Liver (tissue), 3 donors: ENCODE measurements around the gene EFCAB12.
"Not testable (repeated sequence)": the region's sequence is repeated elsewhere in the genome, so short reads cannot be mapped to it uniquely, and the experiment has no call there.

ENCODE experiments used
- ATF3 ChIP-seq: IDR thresholded peaks from 2 replicates; pipeline ENCODE4 v1.6.1; 2016; ENCODE audit warnings: antibody characterized with exemption
- EGR1 ChIP-seq, 2 donors: IDR thresholded peaks; 2 replicates each; pipeline ENCODE4 v1.6.1; 2016 to 2018; ENCODE audit warnings: antibody characterized with exemption in 2 of 2, low read depth in 2 of 2
- FOXA1 ChIP-seq: IDR thresholded peaks from 2 replicates; pipeline ENCODE4 v1.6.1; 2016; ENCODE audit warnings: antibody characterized with exemption
- GABPA ChIP-seq, 2 donors: IDR thresholded peaks in 1 of 2; conservative IDR thresholded peaks in 1 of 2; 2 replicates each; pipeline ENCODE4 v1.6.1; 2016; ENCODE audit warnings: antibody characterized with exemption in 2 of 2, mild to moderate bottlenecking in 1 of 2, moderate library complexity in 1 of 2
- HNF4A ChIP-seq, 2 donors: conservative IDR thresholded peaks; 2 replicates each; pipeline ENCODE4 v1.6.1; 2016; ENCODE audit warnings: antibody characterized with exemption in 2 of 2, mild to moderate bottlenecking in 2 of 2
- JUND ChIP-seq, 2 donors: IDR thresholded peaks; 2 replicates each; pipeline ENCODE4 v1.6.1; 2016; ENCODE audit warnings: antibody characterized with exemption in 2 of 2
- RAD21 ChIP-seq, 2 donors: IDR thresholded peaks; 2 replicates each; pipeline ENCODE4 v1.6.1; 2016; ENCODE audit warnings: antibody characterized with exemption in 2 of 2, mild to moderate bottlenecking in 2 of 2
- RXRA ChIP-seq, 2 donors: IDR thresholded peaks; 2 replicates each; pipeline ENCODE4 v1.6.1; 2017 to 2018; ENCODE audit warnings: antibody characterized with exemption in 2 of 2, mild to moderate bottlenecking in 1 of 2
- SP1 ChIP-seq: IDR thresholded peaks from 2 replicates; pipeline ENCODE4 v1.6.1; 2018; ENCODE audit warnings: antibody characterized with exemption, mild to moderate bottlenecking
- TAF1 ChIP-seq: conservative IDR thresholded peaks from 2 replicates; pipeline ENCODE4 v1.6.1; 2016; ENCODE audit warnings: antibody characterized with exemption, mild to moderate bottlenecking
- YY1 ChIP-seq: IDR thresholded peaks from 2 replicates; pipeline ENCODE4 v1.6.1; 2016; ENCODE audit warnings: antibody characterized with exemption, mild to moderate bottlenecking
- TF ChIP-seq, protein P1 (sequence below): fragments of 150-350 bp; IDR thresholded peaks from 2 replicates; pipeline ENCODE4 v1.5.1; 2017; ENCODE audit warnings: improper control_type of control experiment, low read depth, low read length; ENCODE audit not compliant: missing input control
- donor health status: healthy.
- donor health status: healthy.

DNA sequence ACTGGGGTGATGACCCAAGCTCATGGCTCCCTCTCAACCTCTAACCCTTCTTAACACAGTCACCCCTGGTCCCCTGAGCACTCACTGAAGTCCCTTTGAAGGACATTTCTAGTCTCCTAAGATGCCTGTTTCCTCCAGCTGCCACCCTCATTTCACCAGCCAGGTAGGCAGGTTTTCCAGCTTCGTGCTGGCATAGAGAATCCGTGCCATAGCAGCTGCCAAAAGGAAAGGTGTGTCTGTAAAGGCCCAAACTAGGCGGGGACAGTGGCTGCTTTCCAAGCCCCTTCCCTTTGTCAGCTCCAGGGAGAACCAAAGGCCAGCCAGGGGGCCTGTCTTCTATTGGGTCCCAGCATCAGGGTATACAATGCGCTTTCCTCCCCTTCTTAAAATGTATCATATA lies 36.9 kb downstream of the EFCAB12 start:
- TF ChIP-seq, protein P1, sequence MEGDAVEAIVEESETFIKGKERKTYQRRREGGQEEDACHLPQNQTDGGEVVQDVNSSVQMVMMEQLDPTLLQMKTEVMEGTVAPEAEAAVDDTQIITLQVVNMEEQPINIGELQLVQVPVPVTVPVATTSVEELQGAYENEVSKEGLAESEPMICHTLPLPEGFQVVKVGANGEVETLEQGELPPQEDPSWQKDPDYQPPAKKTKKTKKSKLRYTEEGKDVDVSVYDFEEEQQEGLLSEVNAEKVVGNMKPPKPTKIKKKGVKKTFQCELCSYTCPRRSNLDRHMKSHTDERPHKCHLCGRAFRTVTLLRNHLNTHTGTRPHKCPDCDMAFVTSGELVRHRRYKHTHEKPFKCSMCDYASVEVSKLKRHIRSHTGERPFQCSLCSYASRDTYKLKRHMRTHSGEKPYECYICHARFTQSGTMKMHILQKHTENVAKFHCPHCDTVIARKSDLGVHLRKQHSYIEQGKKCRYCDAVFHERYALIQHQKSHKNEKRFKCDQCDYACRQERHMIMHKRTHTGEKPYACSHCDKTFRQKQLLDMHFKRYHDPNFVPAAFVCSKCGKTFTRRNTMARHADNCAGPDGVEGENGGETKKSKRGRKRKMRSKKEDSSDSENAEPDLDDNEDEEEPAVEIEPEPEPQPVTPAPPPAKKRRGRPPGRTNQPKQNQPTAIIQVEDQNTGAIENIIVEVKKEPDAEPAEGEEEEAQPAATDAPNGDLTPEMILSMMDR: not testable (repeated sequence)
- not testable (repeated sequence) for TF ChIP-seq YY1; GABPA (IDR thresholded peaks at IDR 0.05 in 1 of 2, conservative IDR thresholded peaks at IDR 0.05 in 1 of 2); JUND (IDR thresholded peaks at IDR 0.05); EGR1 (IDR thresholded peaks at IDR 0.05; ENCODE audit: low read depth in 2 of 2); ATF3; RAD21 (IDR thresholded peaks at IDR 0.05); RXRA (IDR thresholded peaks at IDR 0.05); TAF1; HNF4A (conservative IDR thresholded peaks at IDR 0.05); SP1; FOXA1
